Kidney (tissue), 14 donors: ENCODE data around the gene SLC25A22. TPM values are rescaled to one million over a fixed set of nuclear protein-coding genes. Genes with fewer than 3 reads are reported as not detected.

Source experiments
- DNase-seq, 5 donors: peaks; one replicate each; pipeline ENCODE4 v3.0.0-alpha.2; 2013 to 2020
- FAIRE-seq: peaks from 2 replicates; lab custom pipeline; 2012; peaks lifted over from hg19 to GRCh38; lab: Jason Lieb, UNC
- H3K27ac ChIP-seq, 2 donors: one replicate each; pipeline ENCODE4 v1.7.0; 2013; ENCODE audit warnings: low read depth in 2 of 2, low read length in 2 of 2, inconsistent platforms in 1 of 2
- H3K27me3 ChIP-seq: one replicate; pipeline ENCODE4 v1.7.1; 2013; ENCODE audit warnings: low read length, inconsistent platforms; ENCODE audit not compliant: control insufficient read depth, insufficient read depth
- H3K36me3 ChIP-seq, 3 donors: one replicate each; pipeline versions ENCODE4 v1.7.0 to v1.7.1; 2013; ENCODE audit warnings: low read length in 3 of 3, control low read depth in 1 of 3, inconsistent platforms in 1 of 3; ENCODE audit not compliant: insufficient read depth in 3 of 3, control insufficient read depth in 2 of 3
- H3K4me1 ChIP-seq, 3 donors: one replicate each; pipeline versions ENCODE4 v1.7.0 to v1.7.1; 2013; ENCODE audit warnings: low read length in 3 of 3, inconsistent platforms in 1 of 3, low read depth in 1 of 3; ENCODE audit not compliant: control insufficient read depth in 2 of 3, insufficient read depth in 2 of 3
- H3K4me3 ChIP-seq, 3 donors: one replicate each; pipeline versions ENCODE4 v1.7.0 to v1.8.1; 2013; ENCODE audit warnings: low read length in 3 of 3, control low read depth in 1 of 3, inconsistent platforms in 1 of 3
- H3K9ac ChIP-seq, 3 donors: one replicate each; pipeline versions ENCODE4 v1.7.0 to v1.7.1; 2013; ENCODE audit warnings: low read length in 3 of 3, control low read depth in 1 of 3, inconsistent platforms in 1 of 3
- H3K9me3 ChIP-seq, 3 donors: one replicate each; pipeline versions ENCODE4 v1.7.0 to v1.7.1; 2013; ENCODE audit warnings: low read length in 3 of 3, control low read depth in 1 of 3, inconsistent platforms in 1 of 3; ENCODE audit not compliant: control insufficient read depth in 2 of 3, insufficient read depth in 1 of 3
- intact Hi-C: fragments of 100-400 bp; cut with DNase I; formaldehyde crosslinking; loops from one replicate; pipeline ENCODE4 v1.11.1; 2022
- polyA plus RNA-seq: library from polyadenylated mRNA; stranded (reverse); fragments of 350-450 nt; fragmentation: Illumina TruSeq; extraction: RNeasy Lipid Tissue Mini Kit (QIAGEN cat#74804); gene quantifications from one replicate; pipeline ENCODE4 v1.2.3, GENCODE V29; 2014; ENCODE audit warnings: low read depth, low replicate concordance; ENCODE audit not compliant: insufficient read depth
- total RNA-seq: library from RNA; stranded (reverse); fragmentation: NEBNext Ultra II Directional; extraction: Animal tissue kit (Norgen Biotek cat#: 25700); gene quantifications from one replicate; pipeline ENCODE4 v1.2.1, GENCODE V29; 2021
- TF ChIP-seq, protein P1 (sequence below): IDR thresholded peaks from 3 replicates; pipeline ENCODE4 v1.5.1; 2012; ENCODE audit warnings: mild to moderate bottlenecking, moderate library complexity, borderline replicate concordance; ENCODE audit not compliant: insufficient read depth; ENCODE audit errors: extremely low read depth
- donor health status: control.
- donor health status: control.
- donor health status: control.
- donor health status: control.
- donor health status: control.
- donor health status: DM: yes; HTN: yes; CAD: no.
- donor health status: Normal renal cell carcinoma (clear cell type).

Gene SLC25A22
- total and polyA plus RNA-seq, 2 donors from 2014 or later = 14.3 to 17.8 TPM

DNA sequence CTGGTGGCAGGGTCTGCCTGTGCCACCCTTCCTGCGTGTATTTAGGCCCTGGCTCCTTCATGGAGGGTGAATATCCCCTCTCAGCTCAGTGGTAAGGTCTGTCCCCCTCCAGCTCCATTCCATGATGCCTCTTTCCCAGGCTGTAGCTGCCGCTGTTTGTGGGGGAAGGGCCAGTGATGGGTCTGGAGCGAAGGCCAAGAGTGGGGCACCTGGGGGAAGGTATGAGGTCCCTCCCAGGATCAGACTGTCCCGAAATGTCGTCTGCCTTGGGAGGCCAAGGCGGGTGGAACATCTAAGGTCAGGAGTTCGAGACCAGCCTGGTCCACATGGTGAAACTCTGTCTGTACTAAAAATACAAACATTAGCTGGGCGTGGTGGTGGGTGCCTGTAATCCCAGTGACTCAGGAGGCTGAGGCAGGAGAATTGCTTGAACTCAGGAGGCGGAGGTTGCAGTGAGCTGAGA lies 35.8 kb upstream of the SLC25A22 start:
- intact Hi-C loops = no loop called here
- DNase-seq (no peak), FAIRE-seq (no peak)
- Histone ChIP-seq H3K4me3 (peak overlapping the region; percentile 39 to 59 (median 46)), H3K27me3 (no peaks in the 10 kb centered on the region), H3K4me1 (peaks cover 0 to 49% (median 11%) of the 10 kb centered on the region in 3 donors), H3K9me3 (no peaks in the 10 kb centered on the region), H3K27ac (peak overlapping the region; percentile 85 to 93), H3K9ac (peak overlapping the region in 2 of 3 donors; percentile 39 to 80), H3K36me3 (peaks cover 0 to 20% (median 7%) of the 10 kb centered on the region in 3 donors)
- TF ChIP-seq, protein P1, sequence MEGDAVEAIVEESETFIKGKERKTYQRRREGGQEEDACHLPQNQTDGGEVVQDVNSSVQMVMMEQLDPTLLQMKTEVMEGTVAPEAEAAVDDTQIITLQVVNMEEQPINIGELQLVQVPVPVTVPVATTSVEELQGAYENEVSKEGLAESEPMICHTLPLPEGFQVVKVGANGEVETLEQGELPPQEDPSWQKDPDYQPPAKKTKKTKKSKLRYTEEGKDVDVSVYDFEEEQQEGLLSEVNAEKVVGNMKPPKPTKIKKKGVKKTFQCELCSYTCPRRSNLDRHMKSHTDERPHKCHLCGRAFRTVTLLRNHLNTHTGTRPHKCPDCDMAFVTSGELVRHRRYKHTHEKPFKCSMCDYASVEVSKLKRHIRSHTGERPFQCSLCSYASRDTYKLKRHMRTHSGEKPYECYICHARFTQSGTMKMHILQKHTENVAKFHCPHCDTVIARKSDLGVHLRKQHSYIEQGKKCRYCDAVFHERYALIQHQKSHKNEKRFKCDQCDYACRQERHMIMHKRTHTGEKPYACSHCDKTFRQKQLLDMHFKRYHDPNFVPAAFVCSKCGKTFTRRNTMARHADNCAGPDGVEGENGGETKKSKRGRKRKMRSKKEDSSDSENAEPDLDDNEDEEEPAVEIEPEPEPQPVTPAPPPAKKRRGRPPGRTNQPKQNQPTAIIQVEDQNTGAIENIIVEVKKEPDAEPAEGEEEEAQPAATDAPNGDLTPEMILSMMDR = no peak

DNA sequence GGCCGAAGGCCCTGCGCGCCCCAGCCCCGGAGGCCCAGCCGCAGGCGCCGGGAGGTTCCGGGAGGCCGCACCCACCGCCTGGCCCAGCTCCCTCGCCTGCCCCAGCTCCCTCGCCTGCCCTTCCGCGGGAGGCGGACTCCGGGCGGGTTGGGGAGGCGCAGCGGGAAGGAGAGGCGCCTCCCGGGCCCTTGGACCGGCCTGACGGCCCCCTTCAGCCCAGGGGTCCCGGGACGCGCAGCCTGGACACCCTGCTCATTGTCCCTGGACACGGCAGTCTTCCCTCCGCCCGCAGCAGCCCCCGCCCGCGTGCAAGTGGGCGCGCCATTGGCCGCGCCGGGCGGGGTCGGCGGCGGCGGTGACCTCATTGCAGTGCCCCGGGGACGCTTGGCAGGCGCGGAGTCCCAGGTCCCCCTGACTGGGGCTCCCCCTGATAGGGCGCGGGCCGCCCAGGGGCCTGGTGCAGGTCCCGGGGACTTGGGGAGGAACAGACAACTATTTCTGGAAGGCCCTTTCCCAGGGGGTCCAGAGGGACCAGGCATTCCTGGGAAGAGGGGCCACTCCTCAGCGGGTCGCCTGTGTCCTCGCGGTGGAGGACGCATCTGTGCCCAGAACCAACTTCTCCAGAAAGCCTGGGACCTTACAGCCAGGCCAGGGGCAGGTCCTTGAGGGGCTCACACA lies 35.2 kb upstream of the SLC25A22 start:
- H3K36me3 ChIP-seq = peaks cover 0 to 15% (median 7%) of the 10 kb centered on the region in 3 donors
- H3K9ac ChIP-seq = peak overlapping the region; percentile 22 to 80 (median 48)
- TF ChIP-seq, protein P1 = no peak
- FAIRE-seq (no peak), DNase-seq (peak in 3 of 5 donors; percentile 83 to 90 (median 85))
- H3K4me1 ChIP-seq = peaks cover 0 to 53% (median 14%) of the 10 kb centered on the region in 3 donors
- H3K27ac ChIP-seq = peak overlapping the region; percentile 85 to 93
- H3K4me3 ChIP-seq = peak overlapping the region; percentile 39 to 59 (median 46)
- no peaks in the 10 kb centered on the region for H3K9me3 ChIP-seq
- intact Hi-C loops = no loop called here
- no peaks in the 10 kb centered on the region for H3K27me3 ChIP-seq

DNA sequence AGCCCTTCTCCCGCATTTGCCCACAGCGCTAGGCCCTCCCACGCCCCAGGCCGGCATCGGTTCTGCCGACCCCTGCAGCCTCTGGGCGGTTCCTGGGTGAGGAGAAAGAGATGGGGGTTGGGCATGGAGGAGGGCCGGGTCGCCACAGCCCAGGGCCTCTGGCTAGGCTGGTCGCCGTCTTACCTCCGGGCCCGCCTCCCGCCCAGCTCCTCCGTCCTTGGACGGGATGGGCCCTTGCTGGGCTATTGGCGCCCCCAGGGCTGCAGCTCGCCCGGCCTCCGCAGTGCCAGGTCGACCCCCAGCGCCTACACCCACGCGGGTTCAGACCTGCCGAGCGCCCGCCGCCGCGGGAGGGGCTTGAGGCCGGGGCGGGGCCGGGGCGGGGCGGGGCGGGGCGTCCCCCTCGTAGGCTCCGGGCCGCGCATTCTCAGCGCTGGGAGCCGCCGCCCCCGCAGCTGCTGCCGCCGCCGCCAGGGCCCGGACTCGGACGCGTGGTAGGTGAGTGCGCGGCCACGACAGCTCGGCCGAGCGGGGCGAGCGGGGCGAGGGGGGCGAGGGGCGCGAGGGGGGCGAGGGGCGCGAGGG lies 34.5 kb upstream of the SLC25A22 start, which contains the start of gene CD151:
Gene CD151 (plus strand): TSS at position 424 of the 585 bp plus-strand sequence. CDS start 3,118 bp downstream, outside the sequence.
- FAIRE-seq (no peak), DNase-seq (peak in 4 of 5 donors; percentile 72 to 90 (median 80))
- Histone ChIP-seq H3K4me1 (peaks cover 0 to 59% (median 19%) of the 10 kb centered on the region in 3 donors), H3K36me3 (peaks cover 0 to 10% (median 7%) of the 10 kb centered on the region in 3 donors), H3K27ac (peak within 1 kb of the TSS; percentile 85 to 93), H3K4me3 (peak within 1 kb of the TSS; percentile 39 to 59 (median 46)), H3K9ac (peak within 1 kb of the TSS; percentile 22 to 80 (median 48)), H3K9me3 (no peaks in the 10 kb centered on the region), H3K27me3 (no peaks in the 10 kb centered on the region)
- intact Hi-C loops = no loop called here
- TF ChIP-seq, protein P1 = no peak
